Kidney (tissue), 14 donors: ENCODE data around the gene SHROOM4. TPM values are rescaled to one million over a fixed set of nuclear protein-coding genes. Genes with fewer than 3 reads are reported as not detected.

Source experiments
- DNase-seq, 5 donors: peaks; one replicate each; pipeline ENCODE4 v3.0.0-alpha.2; 2013 to 2020
- FAIRE-seq: peaks from 2 replicates; lab custom pipeline; 2012; peaks lifted over from hg19 to GRCh38; lab: Jason Lieb, UNC
- H3K27ac ChIP-seq, 2 donors: one replicate each; pipeline ENCODE4 v1.7.0; 2013; ENCODE audit warnings: low read depth in 2 of 2, low read length in 2 of 2, inconsistent platforms in 1 of 2
- H3K27me3 ChIP-seq: one replicate; pipeline ENCODE4 v1.7.1; 2013; ENCODE audit warnings: low read length, inconsistent platforms; ENCODE audit not compliant: control insufficient read depth, insufficient read depth
- H3K36me3 ChIP-seq, 3 donors: one replicate each; pipeline versions ENCODE4 v1.7.0 to v1.7.1; 2013; ENCODE audit warnings: low read length in 3 of 3, control low read depth in 1 of 3, inconsistent platforms in 1 of 3; ENCODE audit not compliant: insufficient read depth in 3 of 3, control insufficient read depth in 2 of 3
- H3K4me1 ChIP-seq, 3 donors: one replicate each; pipeline versions ENCODE4 v1.7.0 to v1.7.1; 2013; ENCODE audit warnings: low read length in 3 of 3, inconsistent platforms in 1 of 3, low read depth in 1 of 3; ENCODE audit not compliant: control insufficient read depth in 2 of 3, insufficient read depth in 2 of 3
- H3K4me3 ChIP-seq, 3 donors: one replicate each; pipeline versions ENCODE4 v1.7.0 to v1.8.1; 2013; ENCODE audit warnings: low read length in 3 of 3, control low read depth in 1 of 3, inconsistent platforms in 1 of 3
- H3K9ac ChIP-seq, 3 donors: one replicate each; pipeline versions ENCODE4 v1.7.0 to v1.7.1; 2013; ENCODE audit warnings: low read length in 3 of 3, control low read depth in 1 of 3, inconsistent platforms in 1 of 3
- H3K9me3 ChIP-seq, 3 donors: one replicate each; pipeline versions ENCODE4 v1.7.0 to v1.7.1; 2013; ENCODE audit warnings: low read length in 3 of 3, control low read depth in 1 of 3, inconsistent platforms in 1 of 3; ENCODE audit not compliant: control insufficient read depth in 2 of 3, insufficient read depth in 1 of 3
- CTCF ChIP-seq: IDR thresholded peaks from 3 replicates; pipeline ENCODE4 v1.5.1; 2012; ENCODE audit warnings: mild to moderate bottlenecking, moderate library complexity, borderline replicate concordance; ENCODE audit not compliant: insufficient read depth; ENCODE audit errors: extremely low read depth
- intact Hi-C: fragments of 100-400 bp; cut with DNase I; formaldehyde crosslinking; loops from one replicate; pipeline ENCODE4 v1.11.1; 2022
- polyA plus RNA-seq: library from polyadenylated mRNA; stranded (reverse); fragments of 350-450 nt; fragmentation: Illumina TruSeq; extraction: RNeasy Lipid Tissue Mini Kit (QIAGEN cat#74804); gene quantifications from one replicate; pipeline ENCODE4 v1.2.3, GENCODE V29; 2014; ENCODE audit warnings: low read depth, low replicate concordance; ENCODE audit not compliant: insufficient read depth
- total RNA-seq: library from RNA; stranded (reverse); fragmentation: NEBNext Ultra II Directional; extraction: Animal tissue kit (Norgen Biotek cat#: 25700); gene quantifications from one replicate; pipeline ENCODE4 v1.2.1, GENCODE V29; 2021
- donor health status: control.
- donor health status: control.
- donor health status: control.
- donor health status: control.
- donor health status: control.
- donor health status: DM: yes; HTN: yes; CAD: no.
- donor health status: Normal renal cell carcinoma (clear cell type).

Gene SHROOM4
- total and polyA plus RNA-seq, 2 donors from 2014 or later: 5.7 to 21.8 TPM

GRCh38 chrX:50779694-50780093, 34.3 kb downstream of the SHROOM4 start:
- no peak overlapping the region for H3K27ac ChIP-seq

GRCh38 chrX:50778272-50778671, 35.7 kb downstream of the SHROOM4 start:
- no peak for FAIRE-seq
- H3K4me3 ChIP-seq: no peak overlapping the region
- no peak for DNase-seq
- no peaks in the 10 kb centered on the region for H3K9me3 ChIP-seq
- intact Hi-C loops: no loop called here
- no peak for TF ChIP-seq CTCF
- H3K27me3 ChIP-seq: peaks cover 2% of the 10 kb centered on the region
- peaks cover 0 to 4% (median 0%) of the 10 kb centered on the region in 3 donors for H3K4me1 ChIP-seq
- no peak overlapping the region for H3K9ac ChIP-seq
- H3K27ac ChIP-seq: no peak overlapping the region
- no peaks in the 10 kb centered on the region for H3K36me3 ChIP-seq

More at GRCh38 chrX:50779694-50780093, 34.3 kb downstream of the SHROOM4 start:
- H3K27me3 ChIP-seq: peaks cover 2% of the 10 kb centered on the region
- no peak for FAIRE-seq
- peaks cover 0 to 4% (median 0%) of the 10 kb centered on the region in 3 donors for H3K4me1 ChIP-seq
- no peak overlapping the region for H3K9ac ChIP-seq
- H3K4me3 ChIP-seq: no peak overlapping the region
- DNase-seq: no peak
- intact Hi-C loops: no loop called here
- no peak for TF ChIP-seq CTCF
- no peaks in the 10 kb centered on the region for H3K9me3 ChIP-seq
- no peaks in the 10 kb centered on the region for H3K36me3 ChIP-seq

- Histone ChIP-seq H3K36me3 (no peaks in the 10 kb centered on the region), H3K9ac (no peak overlapping the region), H3K9me3 (no peaks in the 10 kb centered on the region), H3K27ac (no peak overlapping the region), H3K4me1 (peaks cover 0 to 6% (median 0%) of the 10 kb centered on the region in 3 donors), H3K4me3 (no peak overlapping the region), H3K27me3 (peaks cover 2% of the 10 kb centered on the region)
- DNase-seq (no peak), FAIRE-seq (no peak)
- TF ChIP-seq CTCF: no peak
- intact Hi-C loops: no loop called here
Observed at GRCh38 chrX:50776248-50776647, 37.7 kb downstream of the SHROOM4 start.

GRCh38 chrX:50771382-50771781, 42.6 kb downstream of the SHROOM4 start:
- Histone ChIP-seq H3K4me3 (no peak overlapping the region), H3K9me3 (no peaks in the 10 kb centered on the region), H3K27me3 (no peaks in the 10 kb centered on the region), H3K36me3 (no peaks in the 10 kb centered on the region), H3K4me1 (peaks cover 0 to 8% (median 4%) of the 10 kb centered on the region in 3 donors), H3K9ac (no peak overlapping the region), H3K27ac (no peak overlapping the region)
- intact Hi-C loops: no loop called here
- no peak for TF ChIP-seq CTCF
- FAIRE-seq (no peak), DNase-seq (no peak)
